Upper lobe of left lung (tissue), 4 donors: Measurements from ENCODE around the gene AXL.

ENCODE experiments used
- POLR2A ChIP-seq, 4 donors: fragments of 450-650 bp; IDR thresholded peaks; one replicate each; pipeline ENCODE4 v1.5.1; 2016 to 2017; ENCODE audit warnings: antibody characterized with exemption in 4 of 4, mild to moderate bottlenecking in 2 of 4
- TF ChIP-seq, protein P1 (sequence below), 6 experiments: fragments of 450-650 bp in 4 of 6; fragments of 200-600 bp in 2 of 6; sonication (generic) in 2 of 6; IDR thresholded peaks; one replicate each; pipeline ENCODE4 v1.5.1; 2016 to 2019; ENCODE audit warnings: antibody characterized with exemption in 6 of 6

DNA sequence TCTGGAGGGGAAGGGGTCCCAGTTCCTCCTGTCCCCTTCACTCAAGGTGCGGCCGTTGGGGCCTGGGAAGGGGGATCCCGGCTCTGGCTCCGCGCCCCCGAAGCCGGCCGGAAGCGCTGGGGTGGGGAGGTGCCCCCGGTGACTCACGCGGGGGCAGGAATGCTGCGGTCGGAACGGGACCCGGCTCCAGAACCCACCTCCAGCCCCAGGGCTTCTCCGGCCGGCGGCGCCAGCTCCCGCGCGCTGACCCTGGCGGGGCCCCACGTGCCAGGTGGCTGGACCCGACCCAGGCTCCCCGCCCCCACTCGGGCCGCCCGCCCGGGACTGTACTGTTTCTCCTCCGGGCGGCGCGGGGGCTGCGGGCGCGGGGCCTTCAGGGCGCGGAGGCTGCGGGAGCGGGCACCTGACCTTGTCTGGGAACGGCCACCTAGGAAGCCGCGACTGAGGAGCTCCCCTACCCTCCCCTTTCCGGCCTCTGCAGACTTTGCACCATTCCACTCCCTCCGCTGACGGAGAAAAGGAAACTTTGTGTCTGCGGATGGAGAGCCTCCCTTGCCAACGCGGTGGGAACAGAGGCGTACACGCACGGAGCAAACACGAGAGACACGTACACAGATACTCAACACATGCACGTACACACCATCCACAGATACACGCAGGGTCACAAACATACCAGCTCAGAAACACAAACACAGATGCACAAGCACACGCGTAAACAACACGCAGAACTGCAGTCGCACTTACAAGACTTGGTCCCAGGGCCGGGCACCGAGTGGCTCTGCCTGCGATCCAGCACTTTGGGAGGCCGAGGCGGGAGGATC is 7.2 kb downstream of the AXL start:
- peak in 3 of 4 donors; percentile 28 to 35 (median 34) for TF ChIP-seq POLR2A (IDR thresholded peaks at IDR 0.05)
- TF ChIP-seq, protein P1, sequence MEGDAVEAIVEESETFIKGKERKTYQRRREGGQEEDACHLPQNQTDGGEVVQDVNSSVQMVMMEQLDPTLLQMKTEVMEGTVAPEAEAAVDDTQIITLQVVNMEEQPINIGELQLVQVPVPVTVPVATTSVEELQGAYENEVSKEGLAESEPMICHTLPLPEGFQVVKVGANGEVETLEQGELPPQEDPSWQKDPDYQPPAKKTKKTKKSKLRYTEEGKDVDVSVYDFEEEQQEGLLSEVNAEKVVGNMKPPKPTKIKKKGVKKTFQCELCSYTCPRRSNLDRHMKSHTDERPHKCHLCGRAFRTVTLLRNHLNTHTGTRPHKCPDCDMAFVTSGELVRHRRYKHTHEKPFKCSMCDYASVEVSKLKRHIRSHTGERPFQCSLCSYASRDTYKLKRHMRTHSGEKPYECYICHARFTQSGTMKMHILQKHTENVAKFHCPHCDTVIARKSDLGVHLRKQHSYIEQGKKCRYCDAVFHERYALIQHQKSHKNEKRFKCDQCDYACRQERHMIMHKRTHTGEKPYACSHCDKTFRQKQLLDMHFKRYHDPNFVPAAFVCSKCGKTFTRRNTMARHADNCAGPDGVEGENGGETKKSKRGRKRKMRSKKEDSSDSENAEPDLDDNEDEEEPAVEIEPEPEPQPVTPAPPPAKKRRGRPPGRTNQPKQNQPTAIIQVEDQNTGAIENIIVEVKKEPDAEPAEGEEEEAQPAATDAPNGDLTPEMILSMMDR (IDR thresholded peaks at IDR 0.05), result peak in 2 of 6 experiments; percentile 22 to 38
